Activated CD8-positive, alpha-beta memory T cell treated with anti-CD3 and anti-CD28 coated beads for 48 hours (primary cell): ENCODE data around the gene EVC.

Experiments
- DNase-seq, 3 experiments: peaks; one replicate each; pipeline ENCODE4 v3.0.0-alpha.2; 2020; ENCODE audit warnings: low read depth in 2 of 3, low spot score in 2 of 3

Gene EVC

DNA sequence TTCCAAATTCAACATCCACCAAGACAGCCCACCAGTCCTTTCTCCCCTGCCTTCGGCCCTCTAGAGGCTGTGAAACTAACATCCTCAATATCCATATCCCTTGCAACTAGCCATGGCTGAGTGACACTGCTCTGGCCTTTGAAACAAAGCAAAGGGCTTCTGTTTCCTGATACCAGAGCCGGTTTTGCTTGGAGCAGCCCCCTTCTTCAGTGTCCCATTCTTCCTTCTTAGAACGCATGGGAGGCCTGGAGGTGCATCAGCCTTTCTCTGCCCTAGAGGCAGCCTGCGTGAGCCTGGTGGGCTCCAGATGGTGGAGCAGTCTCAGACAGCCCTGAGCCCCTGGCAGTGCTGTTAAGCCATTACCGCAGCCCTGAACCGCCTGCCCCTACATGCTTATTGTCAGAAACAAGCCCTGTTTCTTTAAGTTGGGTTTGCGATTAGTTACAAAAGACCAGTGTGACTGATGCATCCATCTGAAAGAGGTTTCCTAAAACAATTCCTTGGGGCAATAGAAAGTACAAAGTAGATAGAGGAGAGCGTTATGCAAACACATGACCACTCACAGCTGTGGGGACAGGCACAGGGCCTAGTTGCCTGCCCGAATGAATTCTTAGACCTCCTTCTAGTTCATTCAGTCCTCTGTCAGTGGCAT is 74.1 kb downstream of the EVC start:
- DNase-seq, result no peak

- no peak for DNase-seq
These were observed 75.0 kb downstream of the EVC start for GRCh38 chr4:5785806-5786680.

GRCh38 chr4:5787311-5787710 is 76.3 kb downstream of the EVC start:
- no peak for DNase-seq

DNA sequence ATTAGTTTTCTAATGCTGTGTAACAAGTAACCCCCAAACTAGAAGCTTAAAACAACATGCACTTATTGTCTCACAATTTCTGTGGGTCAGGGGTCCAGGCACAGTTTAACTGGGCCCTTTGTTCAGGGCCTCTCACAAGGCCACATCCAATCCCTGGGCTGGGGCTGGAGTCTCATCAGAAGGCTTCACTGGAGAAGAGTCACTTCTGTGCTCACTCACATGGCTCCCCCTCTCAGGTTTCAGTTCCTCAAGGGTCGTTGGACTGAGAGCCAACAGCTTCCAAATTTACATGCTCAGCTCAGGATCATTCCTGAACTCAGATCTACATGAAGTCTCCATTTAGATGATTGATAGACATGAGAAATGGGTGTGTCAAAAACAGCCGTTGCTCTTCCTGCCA is 77.1 kb downstream of the EVC start:
- no peak for DNase-seq

GRCh38 chr4:5789141-5789540 is 78.1 kb downstream of the EVC start:
- DNase-seq, result no peak

GRCh38 chr4:5790546-5790857 is 79.5 kb downstream of the EVC start:
- no peak for DNase-seq

- DNase-seq, result no peak
These were observed 80.7 kb downstream of the EVC start for GRCh38 chr4:5791654-5792053.

DNA sequence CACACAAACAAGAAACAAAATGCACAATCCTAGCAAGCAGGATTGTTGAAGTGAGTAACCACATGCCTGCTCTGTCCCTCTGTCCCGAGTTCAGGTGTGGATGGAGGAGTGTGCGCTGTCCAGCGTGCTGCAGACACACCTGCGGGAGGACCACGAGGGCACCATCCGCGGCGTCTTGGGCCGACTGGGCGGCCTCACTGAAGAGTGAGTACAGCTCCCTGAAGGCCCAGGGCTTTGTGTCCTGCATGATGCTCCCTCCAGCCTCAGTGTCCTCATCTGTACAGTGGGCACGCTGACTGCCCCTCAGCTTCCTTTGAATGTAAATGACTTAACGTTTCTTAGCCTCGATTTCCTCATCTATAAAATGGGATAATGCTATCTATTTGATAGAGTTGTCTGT is 82.5 kb downstream of the EVC start:
- DNase-seq, result no peak

DNA sequence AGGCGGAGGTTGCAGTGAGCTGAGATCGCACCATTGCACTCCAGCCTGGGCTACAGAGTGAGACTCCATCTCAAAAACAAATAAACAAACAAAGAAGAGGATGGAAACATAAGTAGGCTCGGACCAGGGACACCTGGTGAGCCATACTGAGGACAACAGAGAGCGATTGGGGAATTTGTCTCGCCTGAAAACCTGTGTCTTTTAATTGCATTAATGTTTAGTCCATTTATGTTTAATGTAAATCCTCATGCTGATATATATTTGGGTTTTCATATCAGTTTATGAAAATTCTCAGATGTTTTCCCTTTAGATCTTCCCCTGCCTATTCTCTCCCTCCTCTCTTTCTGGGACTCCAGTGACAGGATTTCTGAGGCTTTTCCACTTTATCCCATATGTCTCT is 84.6 kb downstream of the EVC start:
- no peak for DNase-seq

DNA sequence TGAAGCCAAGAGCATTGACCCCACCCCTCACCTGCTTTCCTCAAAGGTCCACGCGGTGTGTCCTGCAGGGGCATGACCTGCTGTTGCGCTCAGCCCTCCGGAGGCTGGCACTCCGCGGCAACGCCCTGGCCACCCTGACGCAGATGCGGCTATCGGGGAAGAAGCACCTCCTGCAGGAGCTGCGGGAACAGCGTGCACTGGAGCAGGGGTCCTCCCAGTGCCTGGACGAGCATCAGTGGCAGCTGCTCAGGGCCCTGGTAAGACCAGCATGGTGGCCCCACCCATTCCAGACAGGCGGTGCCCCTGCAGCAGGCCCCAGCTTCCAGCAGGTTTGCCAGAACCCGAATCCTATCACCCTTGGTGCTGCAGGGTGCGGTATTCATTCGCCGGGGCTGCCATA is 86.0 kb downstream of the EVC start:
- no peak for DNase-seq

- no peak for DNase-seq
These were observed 86.9 kb downstream of the EVC start for GRCh38 chr4:5797866-5798265.

- DNase-seq, result no peak
These were observed 87.5 kb downstream of the EVC start for GRCh38 chr4:5798462-5798861.

GRCh38 chr4:5798946-5799345 is 87.9 kb downstream of the EVC start:
- DNase-seq, result no peak

GRCh38 chr4:5799406-5799805 is 88.4 kb downstream of the EVC start:
- DNase-seq, result no peak

GRCh38 chr4:5800496-5800895 is 89.5 kb downstream of the EVC start:
- no peak for DNase-seq

DNA sequence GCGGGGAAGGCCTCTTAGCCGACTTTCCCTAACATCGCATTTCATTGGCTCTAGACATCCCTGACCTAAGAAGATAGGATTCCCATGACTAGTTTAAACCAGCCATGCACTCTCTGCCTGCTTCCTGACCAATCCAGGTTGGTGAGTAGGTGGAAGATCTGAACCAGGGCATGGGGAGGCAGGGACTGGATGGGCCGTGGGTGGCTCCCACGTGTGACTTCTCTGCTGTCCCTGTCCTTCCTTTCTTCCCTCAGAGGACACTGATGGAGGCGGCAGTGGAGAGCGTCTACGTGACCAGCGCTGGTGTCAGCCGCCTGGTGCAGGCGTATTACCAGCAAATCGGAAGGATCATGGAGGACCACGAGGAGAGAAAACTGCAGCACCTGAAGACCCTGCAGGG is 90.7 kb downstream of the EVC start:
- DNase-seq, result no peak

DNA sequence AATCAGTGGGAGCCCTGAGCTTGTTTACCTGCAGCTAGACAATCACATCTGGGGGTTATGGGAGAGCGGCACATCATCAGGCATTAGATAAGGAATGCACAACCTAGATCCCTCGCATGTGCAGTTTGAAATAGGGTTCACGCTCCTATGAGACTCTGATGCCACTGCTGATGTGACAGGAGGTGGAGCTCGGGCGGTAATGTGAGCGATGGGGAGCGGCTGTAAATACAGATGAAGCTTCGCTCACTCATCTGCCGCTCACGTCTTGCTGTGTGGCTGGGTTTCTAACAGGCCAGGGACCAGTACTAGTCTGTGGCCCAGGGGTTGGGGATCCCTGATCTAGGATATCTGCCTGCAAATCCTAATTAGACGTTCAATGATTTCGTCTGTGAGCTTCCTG is 91.6 kb downstream of the EVC start:
- DNase-seq, result no peak

DNA sequence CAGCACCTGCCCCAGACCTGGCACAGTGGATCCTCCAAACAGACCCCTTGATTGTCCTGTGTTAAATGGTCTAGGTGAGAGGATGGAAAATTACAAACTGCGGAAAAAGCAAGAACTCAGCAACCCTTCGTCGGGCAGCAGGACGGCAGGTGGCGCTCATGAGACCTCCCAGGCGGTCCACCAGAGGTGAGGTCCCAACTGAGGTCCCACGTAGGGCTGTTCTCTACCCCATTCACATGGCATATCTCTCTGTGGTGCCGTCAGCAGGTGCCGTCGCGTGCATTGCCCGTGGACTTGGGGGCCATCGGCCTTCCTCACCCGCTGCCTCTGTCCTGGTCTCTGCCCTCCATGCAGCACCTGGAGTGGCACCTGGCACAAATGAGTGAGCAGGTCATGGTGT is 93.7 kb downstream of the EVC start:
- DNase-seq, result no peak

- DNase-seq, result no peak
These were observed 94.3 kb downstream of the EVC start for GRCh38 chr4:5805270-5805669.

DNA sequence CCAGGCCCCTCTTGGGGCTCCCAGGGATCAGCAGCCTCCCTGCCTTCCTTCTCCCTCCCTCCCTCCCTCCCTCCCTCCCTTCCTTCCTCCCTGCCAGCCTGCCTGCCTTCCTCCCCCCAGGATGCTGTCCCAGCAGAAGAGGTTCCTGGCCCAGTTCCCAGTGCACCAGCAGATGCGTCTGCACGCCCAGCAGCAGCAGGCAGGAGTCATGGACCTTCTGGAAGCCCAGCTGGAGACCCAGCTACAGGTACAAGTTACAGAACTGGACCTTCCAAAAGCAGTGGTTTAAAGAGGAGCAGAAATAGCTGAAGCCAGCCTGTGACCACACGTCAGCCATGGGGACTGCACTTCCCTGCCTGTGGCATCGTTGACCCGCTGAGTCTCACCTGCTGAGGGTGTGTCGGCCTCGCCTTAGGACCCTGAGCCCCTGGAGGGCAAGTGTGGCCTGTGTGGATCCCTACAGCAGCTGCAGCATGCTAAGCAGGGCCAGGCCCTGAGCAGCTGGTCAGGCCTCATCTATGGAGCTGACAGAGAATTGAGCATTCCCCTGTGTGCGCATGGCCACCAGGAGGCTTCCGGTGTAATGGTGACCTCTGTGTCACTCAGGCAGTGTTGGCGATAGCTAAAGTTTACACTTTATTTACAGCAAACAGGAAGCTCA is 97.2 kb downstream of the EVC start:
- no peak for DNase-seq

DNA sequence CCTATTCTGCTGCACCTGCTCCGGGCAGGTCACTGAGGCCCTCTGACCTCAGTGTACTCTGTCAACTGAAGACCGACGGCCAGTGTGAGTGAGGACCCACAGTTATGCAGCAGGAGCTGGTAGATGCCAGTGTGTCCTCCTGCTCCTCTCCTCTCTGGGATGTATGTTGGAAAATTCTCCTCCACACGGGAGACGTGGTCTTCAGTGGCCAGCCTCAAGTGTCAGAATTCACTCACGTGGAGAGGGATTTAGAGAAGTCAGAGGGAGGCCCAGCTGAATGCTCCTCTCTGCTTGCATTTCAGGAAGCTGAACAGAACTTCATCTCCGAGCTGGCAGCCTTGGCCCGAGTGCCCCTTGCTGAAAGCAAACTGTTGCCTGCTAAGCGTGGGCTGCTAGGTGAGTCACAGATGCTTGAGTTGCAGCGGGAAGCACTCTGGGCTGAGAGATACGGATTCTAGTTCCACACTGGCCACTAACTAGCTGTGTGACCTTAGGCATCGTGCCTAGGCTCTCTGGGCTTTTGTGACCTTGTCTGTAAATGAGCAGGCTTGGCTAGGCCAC is 98.3 kb downstream of the EVC start:
- no peak for DNase-seq

DNA sequence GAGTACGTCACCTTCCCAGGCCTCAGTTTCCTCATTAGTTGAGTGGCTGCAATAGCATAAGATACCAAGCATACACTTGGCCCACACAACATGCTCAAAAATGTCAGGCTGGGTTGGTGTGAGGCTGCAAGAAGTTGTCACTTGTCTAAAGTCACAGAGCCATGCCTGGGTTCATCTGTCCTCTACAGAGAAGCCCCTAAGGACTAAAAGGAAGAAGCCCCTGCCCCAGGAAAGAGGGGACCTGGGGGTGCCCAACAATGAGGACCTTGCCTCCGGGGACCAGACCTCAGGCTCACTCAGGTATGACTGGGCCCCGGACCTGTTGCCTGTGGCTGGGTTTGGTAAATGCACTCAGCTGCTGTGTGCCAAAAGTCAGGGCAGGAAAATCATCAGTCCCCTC is 99.2 kb downstream of the EVC start:
- DNase-seq, result no peak
